ENCODE data around the gene BTK. TPM values are rescaled to one million over a fixed set of nuclear protein-coding genes. Genes with fewer than 3 reads are reported as not detected.

The BTK gene
- 1 to 10 TPM; 1.3 to 2.4 TPM for total RNA-seq

GRCh38 chrX:101385795-101386541 lies at the start of gene BTK:
BTK (minus strand) TSS chrX:101386191; CDS start chrX:101375284, 10,907 bp downstream.
- intact Hi-C loops (cut with DNase I), result no loop called here
- Histone ChIP-seq H3K9me3 (no peaks in the 10 kb centered on the region), H3K27me3 (replicated peaks; ENCODE audit: insufficient read depth) (no peaks in the 10 kb centered on the region), H3K27ac (no peak within 1 kb of the TSS), H3K4me1 (replicated peaks) (no peaks in the 10 kb centered on the region), H3K36me3 (no peaks in the 10 kb centered on the region), H3K4me3 (no peak within 1 kb of the TSS)
- 83% methylated on average over 7 of the region's 9 CpGs for WGBS
- TF ChIP-seq POLR2AphosphoS5 (IDR thresholded peaks at IDR 0.05), result no peak
- TF ChIP-seq, protein P1, sequence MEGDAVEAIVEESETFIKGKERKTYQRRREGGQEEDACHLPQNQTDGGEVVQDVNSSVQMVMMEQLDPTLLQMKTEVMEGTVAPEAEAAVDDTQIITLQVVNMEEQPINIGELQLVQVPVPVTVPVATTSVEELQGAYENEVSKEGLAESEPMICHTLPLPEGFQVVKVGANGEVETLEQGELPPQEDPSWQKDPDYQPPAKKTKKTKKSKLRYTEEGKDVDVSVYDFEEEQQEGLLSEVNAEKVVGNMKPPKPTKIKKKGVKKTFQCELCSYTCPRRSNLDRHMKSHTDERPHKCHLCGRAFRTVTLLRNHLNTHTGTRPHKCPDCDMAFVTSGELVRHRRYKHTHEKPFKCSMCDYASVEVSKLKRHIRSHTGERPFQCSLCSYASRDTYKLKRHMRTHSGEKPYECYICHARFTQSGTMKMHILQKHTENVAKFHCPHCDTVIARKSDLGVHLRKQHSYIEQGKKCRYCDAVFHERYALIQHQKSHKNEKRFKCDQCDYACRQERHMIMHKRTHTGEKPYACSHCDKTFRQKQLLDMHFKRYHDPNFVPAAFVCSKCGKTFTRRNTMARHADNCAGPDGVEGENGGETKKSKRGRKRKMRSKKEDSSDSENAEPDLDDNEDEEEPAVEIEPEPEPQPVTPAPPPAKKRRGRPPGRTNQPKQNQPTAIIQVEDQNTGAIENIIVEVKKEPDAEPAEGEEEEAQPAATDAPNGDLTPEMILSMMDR (IDR thresholded peaks at IDR 0.05), result no peak
- TF ChIP-seq POLR2A (IDR thresholded peaks at IDR 0.05), result no peak
- DNase-seq (ENCODE audit: low spot score), result no peak

DNA sequence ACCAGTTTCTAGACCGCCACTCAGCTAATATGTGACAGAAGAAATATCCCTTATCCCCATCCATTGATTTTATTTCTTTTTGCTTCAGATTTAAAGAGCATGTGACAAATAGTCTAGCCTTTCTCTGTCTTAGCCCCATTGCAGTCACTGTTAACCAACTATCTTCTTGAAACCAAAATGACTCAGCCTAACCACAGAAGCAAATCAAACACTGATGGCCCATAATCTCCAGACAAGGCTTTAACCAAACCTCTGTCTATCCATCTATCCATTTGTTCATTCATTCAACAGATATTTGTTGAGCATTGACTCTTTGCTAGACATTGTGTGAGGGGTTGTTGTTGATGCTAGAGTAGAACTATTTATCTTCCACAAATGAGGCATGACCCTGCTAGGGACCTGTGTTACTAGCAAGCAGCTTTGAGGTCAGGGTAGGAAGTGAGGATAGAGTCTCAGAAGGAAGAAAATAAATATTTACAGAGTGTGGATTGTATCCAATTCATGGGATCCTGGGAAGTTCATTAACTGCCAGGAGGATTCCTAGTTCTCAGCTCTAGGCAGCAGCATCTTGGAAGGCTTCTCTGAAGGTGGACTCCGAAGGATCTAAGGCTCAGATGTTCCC lies 44.6 kb upstream of the BTK start:
- no peaks in the 10 kb centered on the region for H3K9me3 ChIP-seq
- no peak for DNase-seq (ENCODE audit: low spot score)
- H3K4me1 ChIP-seq (replicated peaks), result no peaks in the 10 kb centered on the region
- H3K4me3 ChIP-seq, result no peak overlapping the region
- H3K27ac ChIP-seq, result no peak overlapping the region
- intact Hi-C loops (cut with DNase I), result no loop called here
- WGBS, result 94% methylated on average over 2 of the region's 2 CpGs
- TF ChIP-seq POLR2A (IDR thresholded peaks at IDR 0.05) (no peak), POLR2AphosphoS5 (IDR thresholded peaks at IDR 0.05) (no peak)
- H3K36me3 ChIP-seq, result no peaks in the 10 kb centered on the region
- H3K27me3 ChIP-seq (replicated peaks; ENCODE audit: insufficient read depth), result no peaks in the 10 kb centered on the region

DNA sequence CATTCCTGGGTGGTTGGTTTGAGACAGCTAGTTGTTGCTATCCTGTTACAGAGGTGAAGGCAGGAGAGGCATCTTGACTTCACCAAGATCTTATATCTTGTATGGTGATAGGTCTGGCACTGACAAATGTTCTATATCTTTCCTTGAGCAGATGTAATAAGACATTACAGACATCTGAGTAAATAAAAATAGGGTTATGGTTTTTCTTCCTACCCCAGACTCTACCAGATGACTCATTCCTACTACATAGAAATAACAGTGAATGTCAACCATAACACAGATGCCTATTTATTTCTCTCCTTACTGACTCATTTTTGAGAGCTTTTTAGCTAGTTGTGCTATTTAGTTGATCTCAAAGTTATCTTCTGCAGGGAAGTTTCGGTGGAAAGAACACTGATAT lies 43.9 kb upstream of the BTK start:
- no peaks in the 10 kb centered on the region for H3K27me3 ChIP-seq (replicated peaks; ENCODE audit: insufficient read depth)
- H3K9me3 ChIP-seq, result no peaks in the 10 kb centered on the region
- H3K4me3 ChIP-seq, result no peak overlapping the region
- H3K4me1 ChIP-seq (replicated peaks), result no peaks in the 10 kb centered on the region
- intact Hi-C loops (cut with DNase I), result no loop called here
- H3K27ac ChIP-seq, result no peak overlapping the region
- 85% methylated on average over 1 of the region's 1 CpG for WGBS
- no peak for DNase-seq (ENCODE audit: low spot score)
- TF ChIP-seq POLR2A (IDR thresholded peaks at IDR 0.05) (no peak), POLR2AphosphoS5 (IDR thresholded peaks at IDR 0.05) (no peak)
- TF ChIP-seq, protein P1 (IDR thresholded peaks at IDR 0.05), result no peak
- no peaks in the 10 kb centered on the region for H3K36me3 ChIP-seq

GRCh38 chrX:101427954-101428353 lies 42.0 kb upstream of the BTK start:
- no peak for DNase-seq (ENCODE audit: low spot score)
- 100% methylated on average over 2 of the region's 2 CpGs for WGBS

GRCh38 chrX:101419489-101419888 lies 33.5 kb upstream of the BTK start:
- WGBS, result 72% methylated on average over 2 of the region's 2 CpGs
- Histone ChIP-seq H3K27ac (no peak overlapping the region), H3K9me3 (no peaks in the 10 kb centered on the region), H3K4me1 (replicated peaks) (no peaks in the 10 kb centered on the region), H3K27me3 (replicated peaks; ENCODE audit: insufficient read depth) (no peaks in the 10 kb centered on the region), H3K36me3 (no peaks in the 10 kb centered on the region), H3K4me3 (no peak overlapping the region)
- intact Hi-C loops (cut with DNase I), result loop anchor here (5.0 kb wide), 2 partner anchors 133 to 378 kb away; partner anchors contain the start of gene ARMCX1
- no peak for DNase-seq (ENCODE audit: low spot score)
- TF ChIP-seq, protein P1 (IDR thresholded peaks at IDR 0.05), result no peak

More at GRCh38 chrX:101427954-101428353, 42.0 kb upstream of the BTK start:
- intact Hi-C loops (cut with DNase I), result no loop called here
- no peak overlapping the region for H3K4me3 ChIP-seq
- no peaks in the 10 kb centered on the region for H3K36me3 ChIP-seq
- no peaks in the 10 kb centered on the region for H3K9me3 ChIP-seq
- H3K27ac ChIP-seq, result no peak overlapping the region
- no peaks in the 10 kb centered on the region for H3K27me3 ChIP-seq (replicated peaks; ENCODE audit: insufficient read depth)
- TF ChIP-seq POLR2AphosphoS5 (IDR thresholded peaks at IDR 0.05) (no peak), POLR2A (IDR thresholded peaks at IDR 0.05) (no peak)
- TF ChIP-seq, protein P1 (IDR thresholded peaks at IDR 0.05), result no peak
- H3K4me1 ChIP-seq (replicated peaks), result no peaks in the 10 kb centered on the region

Measured in prostate gland (tissue), 2 donors.